GM12864 (cell line): ENCODE results near the gene KRT71.

ENCODE experiments used
- DNase-seq: peaks from one replicate; pipeline ENCODE4 v3.0.0-alpha.2; 2011; ENCODE audit warnings: low read depth
- H3K4me3 ChIP-seq: 2 replicates; pipeline ENCODE4 v1.5.1; 2011; ENCODE audit warnings: mild to moderate bottlenecking, low read depth, low read length, control low read depth
- CTCF ChIP-seq: IDR thresholded peaks from 2 replicates; pipeline ENCODE4 v1.5.1; 2011; ENCODE audit warnings: low read depth, mild to moderate bottlenecking, moderate library complexity, low read length, control low read depth, inconsistent platforms; ENCODE audit errors: missing control alignments

The KRT71 gene

GRCh38 chr12:52533686-52534470, 19.1 kb downstream of the KRT71 start:
- DNase-seq, result no peak
- TF ChIP-seq CTCF, result no peak
- no peak overlapping the region for H3K4me3 ChIP-seq

GRCh38 chr12:52532636-52533035, 20.3 kb downstream of the KRT71 start:
- H3K4me3 ChIP-seq, result no peak overlapping the region
- no peak for TF ChIP-seq CTCF
- DNase-seq, result no peak

DNA sequence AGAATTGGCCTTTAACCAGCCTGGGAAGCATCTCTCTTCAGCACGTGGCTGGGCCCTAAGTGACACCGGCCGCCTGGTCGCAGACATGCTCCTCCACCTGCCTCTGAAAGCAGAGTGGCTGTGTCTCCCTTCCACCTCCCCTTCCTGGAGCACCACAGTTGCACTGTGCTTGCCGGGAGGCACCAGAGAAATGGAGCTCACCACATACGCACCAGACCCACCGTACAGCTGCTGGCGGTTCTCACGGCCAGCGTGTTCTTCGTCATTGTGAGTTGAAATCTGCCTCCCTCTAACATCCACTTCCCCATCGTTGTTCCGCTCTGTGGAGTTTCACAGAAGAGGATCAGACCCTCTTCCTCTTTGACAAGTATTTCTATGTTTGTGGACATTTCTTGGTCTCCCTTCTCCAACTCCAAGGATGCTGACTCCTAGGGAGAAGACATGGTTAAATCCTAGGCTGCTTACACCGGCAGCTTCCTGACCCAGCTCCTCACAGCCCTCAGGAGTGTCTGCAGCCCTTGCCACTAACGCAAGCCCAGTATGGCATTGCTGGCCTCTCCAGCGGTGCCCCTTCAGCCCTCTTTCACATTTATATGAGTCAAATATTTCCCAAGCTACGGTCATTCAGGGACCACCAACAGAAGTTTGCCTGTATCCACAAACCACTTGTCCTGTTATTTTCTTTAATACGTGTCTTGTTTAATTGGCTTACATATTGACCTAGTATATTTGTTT, 21.2 kb downstream of the KRT71 start:
- DNase-seq, result no peak
- no peak overlapping the region for H3K4me3 ChIP-seq
- TF ChIP-seq CTCF, result no peak

GRCh38 chr12:52530905-52531304, 22.0 kb downstream of the KRT71 start:
- no peak for DNase-seq
- TF ChIP-seq CTCF, result no peak
- no peak overlapping the region for H3K4me3 ChIP-seq

GRCh38 chr12:52530366-52530765, 22.6 kb downstream of the KRT71 start:
- H3K4me3 ChIP-seq, result no peak overlapping the region
- TF ChIP-seq CTCF, result no peak
- no peak for DNase-seq

DNA sequence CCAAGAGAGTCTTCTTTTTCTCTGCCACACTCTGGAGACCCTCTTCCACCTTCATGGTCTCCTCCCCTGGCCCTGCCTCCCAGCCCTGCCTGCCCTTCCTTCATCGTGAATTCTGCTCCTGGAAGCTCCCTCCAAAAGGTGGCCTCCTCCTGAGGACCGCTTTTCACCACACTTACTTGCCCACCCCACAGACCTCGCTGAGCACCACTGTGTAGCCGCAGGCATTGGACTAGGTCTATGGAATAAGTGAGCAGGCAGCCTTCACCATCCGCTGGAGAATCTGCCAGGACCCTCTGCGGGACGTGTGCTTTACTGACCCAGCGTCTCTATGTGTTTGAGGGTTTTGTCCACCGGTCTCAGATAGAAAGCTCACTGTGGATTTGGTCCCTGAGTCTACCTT, 23.1 kb downstream of the KRT71 start:
- no peak for DNase-seq

More for the DNA sequence above, 23.1 kb downstream of the KRT71 start:
- H3K4me3 ChIP-seq, result no peak overlapping the region
- no peak for TF ChIP-seq CTCF
